HepG2 (cell line): ENCODE measurements around the gene AARSD1.
"Not testable (repeated sequence)": the region's sequence is repeated elsewhere in the genome, so short reads cannot be mapped to it uniquely, and the experiment has no call there.

Experiments used
- CTCF ChIP-seq: sonication (generic); formaldehyde crosslinking; IDR thresholded peaks from 2 replicates; pipeline ENCODE4 v1.5.0; 2020; ENCODE audit warnings: mild to moderate bottlenecking, missing genetic modification reagents, moderate library complexity
- EZH2 ChIP-seq: conservative IDR thresholded peaks from 2 replicates; pipeline ENCODE4 v1.6.1; 2012; ENCODE audit warnings: mild to moderate bottlenecking, low read depth, low read length, moderate library complexity
- HIC2 ChIP-seq: sonication (generic); formaldehyde crosslinking; IDR thresholded peaks from 2 replicates; pipeline ENCODE4 v1.9.0; 2022; ENCODE audit warnings: low read depth, missing genetic modification reagents
- KAT8 ChIP-seq: IDR thresholded peaks from 2 replicates; pipeline ENCODE4 v1.6.1; 2016; ENCODE audit warnings: missing genetic modification reagents, missing compliant biosample characterization
- STAT6 ChIP-seq: sonication (generic); formaldehyde crosslinking; IDR thresholded peaks from 2 replicates; pipeline ENCODE4 v1.4.0; 2020; ENCODE audit warnings: missing genetic modification reagents, mild to moderate bottlenecking, borderline replicate concordance
- ZNF569 ChIP-seq: sonication (generic); formaldehyde crosslinking; IDR thresholded peaks from 2 replicates; pipeline ENCODE4 v1.5.0; 2020; ENCODE audit warnings: mild to moderate bottlenecking, missing genetic modification reagents, moderate library complexity, borderline replicate concordance

GRCh38 chr17:43000894-43001293 lies 36.6 kb upstream of the AARSD1 start:
- TF ChIP-seq HIC2 (CRISPR knock-in tag); EZH2; STAT6 (CRISPR knock-in tag); KAT8 (CRISPR knock-in tag); ZNF569 (CRISPR knock-in tag); CTCF: not testable (repeated sequence)
